ENCODE measurements around the gene PCDHA3. TPM values are rescaled to one million over a fixed set of nuclear protein-coding genes. Genes with fewer than 3 reads are reported as not detected.

Gene PCDHA3
- total and polyA plus RNA-seq, 2 of the 13 experiments (the other 11 are each of a cell fraction or from before 2014, with no cell fraction given): not detected

- no peak for ATAC-seq
Measured at GRCh38 chr5:140802781-140803271, 2.0 kb downstream of the PCDHA3 start.

More at GRCh38 chr5:140802781-140803271, 2.0 kb downstream of the PCDHA3 start:
- no peak overlapping the region for H2AFZ ChIP-seq (ENCODE audit: low read length)
- H3K4me2 ChIP-seq (ENCODE audit: low read depth, low read length): no peak overlapping the region
- no peaks in the 10 kb centered on the region for H3K79me2 ChIP-seq (ENCODE audit: insufficient read depth, low read length)
- no peaks in the 10 kb centered on the region for H4K20me1 ChIP-seq (ENCODE audit: insufficient read depth, low read length)
- DNase-seq (ENCODE audit: low spot score): no peak
- H3K4me1 ChIP-seq (ENCODE audit: insufficient read depth, low read length): no peaks in the 10 kb centered on the region
- H3K9me3 ChIP-seq (ENCODE audit: low read length): peaks cover 25% of the 10 kb centered on the region
- H3K27me3 ChIP-seq (ENCODE audit: control insufficient read depth in 1 of 2, insufficient read depth in 2 of 2, low read length in 2 of 2): no peaks in the 10 kb centered on the region; a peak in 1 of 5 replicates
- H3K27ac ChIP-seq (ENCODE audit: extremely low read length, insufficient read depth, low read length): no peak overlapping the region
- TF ChIP-seq MAFF (IDR thresholded peaks at IDR 0.05; ENCODE audit: low read depth, low read length): no peak
- TF ChIP-seq, protein P1, sequence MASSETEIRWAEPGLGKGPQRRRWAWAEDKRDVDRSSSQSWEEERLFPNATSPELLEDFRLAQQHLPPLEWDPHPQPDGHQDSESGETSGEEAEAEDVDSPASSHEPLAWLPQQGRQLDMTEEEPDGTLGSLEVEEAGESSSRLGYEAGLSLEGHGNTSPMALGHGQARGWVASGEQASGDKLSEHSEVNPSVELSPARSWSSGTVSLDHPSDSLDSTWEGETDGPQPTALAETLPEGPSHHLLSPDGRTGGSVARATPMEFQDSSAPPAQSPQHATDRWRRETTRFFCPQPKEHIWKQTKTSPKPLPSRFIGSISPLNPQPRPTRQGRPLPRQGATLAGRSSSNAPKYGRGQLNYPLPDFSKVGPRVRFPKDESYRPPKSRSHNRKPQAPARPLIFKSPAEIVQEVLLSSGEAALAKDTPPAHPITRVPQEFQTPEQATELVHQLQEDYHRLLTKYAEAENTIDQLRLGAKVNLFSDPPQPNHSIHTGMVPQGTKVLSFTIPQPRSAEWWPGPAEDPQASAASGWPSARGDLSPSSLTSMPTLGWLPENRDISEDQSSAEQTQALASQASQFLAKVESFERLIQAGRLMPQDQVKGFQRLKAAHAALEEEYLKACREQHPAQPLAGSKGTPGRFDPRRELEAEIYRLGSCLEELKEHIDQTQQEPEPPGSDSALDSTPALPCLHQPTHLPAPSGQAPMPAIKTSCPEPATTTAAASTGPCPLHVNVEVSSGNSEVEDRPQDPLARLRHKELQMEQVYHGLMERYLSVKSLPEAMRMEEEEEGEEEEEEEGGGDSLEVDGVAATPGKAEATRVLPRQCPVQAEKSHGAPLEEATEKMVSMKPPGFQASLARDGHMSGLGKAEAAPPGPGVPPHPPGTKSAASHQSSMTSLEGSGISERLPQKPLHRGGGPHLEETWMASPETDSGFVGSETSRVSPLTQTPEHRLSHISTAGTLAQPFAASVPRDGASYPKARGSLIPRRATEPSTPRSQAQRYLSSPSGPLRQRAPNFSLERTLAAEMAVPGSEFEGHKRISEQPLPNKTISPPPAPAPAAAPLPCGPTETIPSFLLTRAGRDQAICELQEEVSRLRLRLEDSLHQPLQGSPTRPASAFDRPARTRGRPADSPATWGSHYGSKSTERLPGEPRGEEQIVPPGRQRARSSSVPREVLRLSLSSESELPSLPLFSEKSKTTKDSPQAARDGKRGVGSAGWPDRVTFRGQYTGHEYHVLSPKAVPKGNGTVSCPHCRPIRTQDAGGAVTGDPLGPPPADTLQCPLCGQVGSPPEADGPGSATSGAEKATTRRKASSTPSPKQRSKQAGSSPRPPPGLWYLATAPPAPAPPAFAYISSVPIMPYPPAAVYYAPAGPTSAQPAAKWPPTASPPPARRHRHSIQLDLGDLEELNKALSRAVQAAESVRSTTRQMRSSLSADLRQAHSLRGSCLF (CRISPR knock-in tag; IDR thresholded peaks at IDR 0.05; ENCODE audit: borderline replicate concordance): no peak
- no peak for TF ChIP-seq ATRX (CRISPR knock-in tag; IDR thresholded peaks at IDR 0.05; ENCODE audit: borderline replicate concordance)
- no peak for TF ChIP-seq SIX1 (CRISPR knock-in tag; IDR thresholded peaks at IDR 0.05; ENCODE audit: borderline replicate concordance)
- no peak for TF ChIP-seq IRF9 (CRISPR knock-in tag; IDR thresholded peaks at IDR 0.05; ENCODE audit: borderline replicate concordance)
- no peak for TF ChIP-seq SNAI1 (CRISPR knock-in tag; IDR thresholded peaks at IDR 0.05; ENCODE audit: borderline replicate concordance)
- TF ChIP-seq, protein P2, sequence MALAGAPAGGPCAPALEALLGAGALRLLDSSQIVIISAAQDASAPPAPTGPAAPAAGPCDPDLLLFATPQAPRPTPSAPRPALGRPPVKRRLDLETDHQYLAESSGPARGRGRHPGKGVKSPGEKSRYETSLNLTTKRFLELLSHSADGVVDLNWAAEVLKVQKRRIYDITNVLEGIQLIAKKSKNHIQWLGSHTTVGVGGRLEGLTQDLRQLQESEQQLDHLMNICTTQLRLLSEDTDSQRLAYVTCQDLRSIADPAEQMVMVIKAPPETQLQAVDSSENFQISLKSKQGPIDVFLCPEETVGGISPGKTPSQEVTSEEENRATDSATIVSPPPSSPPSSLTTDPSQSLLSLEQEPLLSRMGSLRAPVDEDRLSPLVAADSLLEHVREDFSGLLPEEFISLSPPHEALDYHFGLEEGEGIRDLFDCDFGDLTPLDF (CRISPR knock-in tag; IDR thresholded peaks at IDR 0.05): no peak
- no peak for TF ChIP-seq CBX1 (IDR thresholded peaks at IDR 0.05; ENCODE audit: low read depth)
- TF ChIP-seq KAT8 (CRISPR knock-in tag; IDR thresholded peaks at IDR 0.05): no peak
- 91% methylated on average over 42 of the region's 53 CpGs for WGBS (ENCODE audit: low lambda C conversion rate)
- no peaks in the 10 kb centered on the region for H3K36me3 ChIP-seq (replicated peaks in 1 of 2; ENCODE audit: control insufficient read depth in 1 of 2, insufficient read depth in 2 of 2, low read length in 2 of 2)
- intact Hi-C loops (cut with micrococcal nuclease; ENCODE audit: unreplicated experiment): no loop called here
- CTCF ChIA-PET (ENCODE audit: low intra/inter-chr PET ratio, low total read pairs): no interaction called here
- no peak overlapping the region for H3K4me3 ChIP-seq (replicated peaks in 1 of 3; ENCODE audit: insufficient read depth in 1 of 3, low read depth in 2 of 3, low read length in 3 of 3)
- FAIRE-seq: no peak
- POLR2A ChIA-PET: no interaction called here
- in situ Hi-C loops (cut with HindIII; ENCODE audit: extremely low pct_ligation_motif_present, low pct_unique_long_range_greater_than_20kb): no loop called here
- BruUV-seq (replicated peaks): no TSS peak
- H3K9ac ChIP-seq (ENCODE audit: insufficient read depth, low read depth, low read length): no peak overlapping the region
